GM12801 (cell line): Measurements from ENCODE around the gene LRP5.

Source experiments
- TF ChIP-seq, protein P1 (sequence below): IDR thresholded peaks from one replicate; pipeline ENCODE4 v1.5.1; 2011; ENCODE audit warnings: control low read depth; ENCODE audit not compliant: insufficient read length; ENCODE audit errors: extremely low read depth

The LRP5 gene

GRCh38 chr11:68324695-68325094 is 12.3 kb downstream of the LRP5 start:
- TF ChIP-seq, protein P1, sequence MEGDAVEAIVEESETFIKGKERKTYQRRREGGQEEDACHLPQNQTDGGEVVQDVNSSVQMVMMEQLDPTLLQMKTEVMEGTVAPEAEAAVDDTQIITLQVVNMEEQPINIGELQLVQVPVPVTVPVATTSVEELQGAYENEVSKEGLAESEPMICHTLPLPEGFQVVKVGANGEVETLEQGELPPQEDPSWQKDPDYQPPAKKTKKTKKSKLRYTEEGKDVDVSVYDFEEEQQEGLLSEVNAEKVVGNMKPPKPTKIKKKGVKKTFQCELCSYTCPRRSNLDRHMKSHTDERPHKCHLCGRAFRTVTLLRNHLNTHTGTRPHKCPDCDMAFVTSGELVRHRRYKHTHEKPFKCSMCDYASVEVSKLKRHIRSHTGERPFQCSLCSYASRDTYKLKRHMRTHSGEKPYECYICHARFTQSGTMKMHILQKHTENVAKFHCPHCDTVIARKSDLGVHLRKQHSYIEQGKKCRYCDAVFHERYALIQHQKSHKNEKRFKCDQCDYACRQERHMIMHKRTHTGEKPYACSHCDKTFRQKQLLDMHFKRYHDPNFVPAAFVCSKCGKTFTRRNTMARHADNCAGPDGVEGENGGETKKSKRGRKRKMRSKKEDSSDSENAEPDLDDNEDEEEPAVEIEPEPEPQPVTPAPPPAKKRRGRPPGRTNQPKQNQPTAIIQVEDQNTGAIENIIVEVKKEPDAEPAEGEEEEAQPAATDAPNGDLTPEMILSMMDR, result no peak

DNA sequence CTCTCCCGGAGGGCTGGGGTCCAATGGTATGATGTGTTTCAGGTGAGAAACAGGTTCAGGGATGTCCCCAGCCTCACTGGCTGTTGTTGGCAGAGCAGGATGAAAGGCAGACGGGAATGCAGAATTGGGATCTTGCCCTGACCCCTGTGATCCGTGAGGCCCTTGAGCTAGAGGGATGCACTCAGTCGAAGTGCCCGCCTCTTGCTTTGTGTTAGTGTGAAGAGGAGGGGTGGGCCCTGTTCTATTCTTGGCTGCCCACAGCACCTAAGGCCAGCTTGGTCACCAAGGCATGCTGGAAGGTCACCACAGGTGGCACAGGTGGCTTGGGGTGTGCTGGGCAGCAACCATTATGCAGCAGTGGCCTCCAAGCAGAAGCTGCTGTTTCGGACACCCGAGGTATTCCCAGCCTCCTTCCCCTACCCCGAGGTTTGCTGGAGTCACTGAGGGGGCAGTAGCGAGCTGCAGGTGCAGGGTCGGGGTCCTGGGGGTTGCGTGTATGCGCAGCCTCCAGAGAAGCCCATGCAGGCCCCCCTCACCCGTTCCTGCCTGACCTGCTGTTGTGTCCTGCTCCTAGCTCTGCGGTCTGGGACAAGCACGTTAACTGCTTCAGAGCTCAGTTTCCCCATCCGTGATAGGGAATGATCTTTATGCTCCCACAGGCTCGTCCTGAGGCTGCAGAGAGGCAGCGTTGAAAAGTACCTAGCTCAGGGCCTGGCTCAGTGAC is 13.0 kb downstream of the LRP5 start:
- TF ChIP-seq, protein P1, result no peak

DNA sequence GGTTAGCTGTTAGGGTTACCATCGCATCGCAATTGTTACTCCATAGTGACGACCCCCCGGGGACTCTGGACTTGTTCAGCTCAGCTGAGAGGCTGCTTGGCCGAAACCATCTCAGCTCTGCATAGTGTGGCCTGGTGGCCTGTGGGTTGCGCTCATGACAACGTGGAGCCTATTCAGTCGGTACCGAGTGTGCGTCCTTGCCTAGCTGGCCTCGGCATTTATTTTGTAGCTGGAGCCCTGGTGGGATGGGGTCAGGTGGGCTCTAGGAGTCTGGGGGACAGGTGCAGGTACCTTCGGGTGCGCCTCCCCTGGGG is 13.5 kb downstream of the LRP5 start:
- TF ChIP-seq, protein P1, result no peak

DNA sequence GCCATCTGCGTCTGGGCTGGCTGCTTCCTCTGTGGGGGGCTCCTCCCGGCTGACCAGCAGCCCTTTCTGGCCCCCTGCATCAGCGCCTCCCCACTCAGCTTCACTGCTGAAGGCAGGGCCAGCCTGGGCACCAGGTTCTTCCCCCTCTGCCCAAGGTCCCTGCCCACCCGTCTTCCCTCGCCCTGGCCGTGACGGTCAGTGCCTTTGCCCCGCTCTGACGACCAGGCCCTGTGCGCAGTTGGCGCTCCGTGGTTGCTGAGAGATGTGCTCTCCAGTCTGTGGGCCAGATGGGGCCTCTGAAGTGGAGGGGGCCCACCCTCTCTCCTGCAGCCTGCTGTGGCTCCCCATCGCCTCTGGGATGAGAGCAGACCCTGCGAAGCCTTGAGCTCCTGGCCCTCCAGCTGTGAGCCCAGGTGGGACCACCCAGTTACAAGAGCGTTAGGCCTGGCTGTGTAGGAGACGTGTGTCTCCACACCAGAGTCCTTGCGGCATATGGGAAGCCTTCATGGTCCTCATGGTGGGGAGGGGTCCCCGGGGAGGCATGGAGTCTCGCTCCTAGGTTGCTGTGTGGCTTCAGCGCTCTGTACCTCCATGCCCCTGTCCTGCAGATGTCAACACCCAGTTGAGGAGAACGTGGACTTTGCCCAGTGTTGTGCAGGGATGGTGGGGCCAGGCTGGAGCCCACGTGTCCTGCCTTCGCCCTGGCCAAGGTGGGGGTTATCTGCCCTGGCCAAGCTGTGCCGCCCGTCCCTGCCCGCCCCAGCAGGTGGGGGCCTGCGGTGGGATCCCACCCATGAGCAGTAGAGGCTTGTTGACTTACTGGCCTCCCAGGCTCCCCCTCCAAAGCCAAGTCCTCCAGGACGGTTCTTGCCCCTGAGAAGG is 14.2 kb downstream of the LRP5 start:
- TF ChIP-seq, protein P1, result no peak

DNA sequence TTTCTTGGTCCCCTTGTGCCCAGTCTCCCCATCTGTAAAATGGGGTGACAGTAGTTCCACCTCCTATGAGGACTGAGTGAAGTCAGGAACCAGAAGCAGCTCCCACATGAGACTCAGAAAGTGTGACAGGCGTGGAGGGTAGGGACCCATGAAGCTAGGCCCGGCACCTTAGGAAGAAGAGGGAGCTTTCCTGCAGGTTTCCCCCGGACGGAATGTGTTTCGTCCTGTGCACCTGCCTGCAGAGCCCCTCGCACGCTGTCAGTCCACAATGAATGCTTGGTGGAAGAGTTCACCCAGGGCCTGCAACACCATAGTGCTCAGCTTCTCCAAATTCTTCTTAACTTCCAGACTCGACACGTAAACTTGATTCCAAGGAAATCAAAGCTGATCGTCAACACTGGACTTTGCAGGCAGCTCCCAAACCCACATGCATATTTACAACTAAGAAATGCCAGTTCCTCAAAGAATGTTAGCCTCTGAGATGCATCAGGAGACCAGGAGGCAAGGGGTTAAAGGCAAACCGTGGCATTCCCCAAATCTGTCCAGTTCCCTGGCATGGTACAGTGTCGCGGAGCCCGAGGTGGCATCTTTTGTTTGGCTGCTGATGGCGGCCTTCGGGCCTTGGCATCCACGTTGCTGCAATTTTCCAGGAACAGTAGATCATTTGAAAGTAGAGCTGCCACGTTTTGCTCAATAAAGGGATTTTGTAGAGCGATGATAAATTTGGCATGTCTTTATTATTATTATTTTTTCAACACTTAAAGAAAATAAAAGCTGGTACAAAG is 15.4 kb downstream of the LRP5 start:
- TF ChIP-seq, protein P1, result no peak

DNA sequence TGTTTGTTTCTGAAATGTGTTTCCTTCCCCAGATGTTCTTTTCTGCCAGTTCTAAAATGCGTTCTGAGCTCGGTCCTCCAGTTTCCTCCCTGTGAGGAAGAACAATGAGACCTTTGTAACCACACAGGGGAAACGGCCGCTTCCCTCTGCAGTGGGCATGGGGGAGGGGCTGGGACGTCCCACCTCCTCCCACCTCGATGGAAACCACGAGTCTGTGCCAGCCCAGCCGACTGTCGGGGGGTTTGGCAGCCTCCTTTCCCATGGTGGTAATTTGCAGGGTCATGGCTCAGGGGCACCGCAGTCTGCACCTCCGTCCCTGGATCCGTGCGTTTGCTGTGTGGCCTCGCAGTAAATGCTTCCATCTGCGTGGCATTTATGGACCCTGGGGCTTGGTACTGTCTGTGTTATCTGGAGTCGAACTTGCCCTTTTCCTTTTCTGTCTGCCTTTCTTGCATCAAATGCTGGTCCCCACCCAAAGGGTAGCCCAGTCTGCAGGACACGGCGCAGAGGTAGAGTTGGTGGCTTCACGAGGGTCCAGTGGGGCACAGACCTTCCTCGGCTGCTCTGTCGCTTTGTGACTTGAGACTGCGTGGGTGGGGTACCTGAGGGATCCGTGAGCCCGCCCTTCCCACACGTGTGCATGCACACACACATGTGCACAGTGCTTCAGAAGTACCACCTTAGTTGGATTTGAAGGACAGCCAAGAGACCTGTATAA is 16.1 kb downstream of the LRP5 start:
- TF ChIP-seq, protein P1, result no peak
